Caco-2 (cell line): Measurements from ENCODE around the gene CEACAM18. TPM values are rescaled to one million over a fixed set of nuclear protein-coding genes. Genes with fewer than 3 reads are reported as not detected.

Experiments
- Bru-seq: library from RNA; stranded (reverse); fragments of 400-500 nt; gene quantifications from one replicate; lab custom pipeline; 2021; lab: Mats Ljungman, UMichigan
- BruChase-seq, 2 experiments: library from RNA; stranded (reverse); fragments of 400-500 nt; gene quantifications; one replicate each; lab custom pipeline; 2021; lab: Mats Ljungman, UMichigan
- BruUV-seq: library from RNA; stranded (reverse); fragments of 400-500 nt; replicated peaks from 2 replicates; lab custom pipeline; 2021; lab: Mats Ljungman, UMichigan
- CTCF ChIA-PET: fragments of 300-600 bp; sonication (Branson Sonifier 250); formaldehyde crosslinking; loops from one replicate; lab custom pipeline; 2022; ENCODE audit warnings: antibody characterized with exemption; lab: Charles Lee
- POLR2A ChIA-PET: fragments of 300-600 bp; sonication (Branson Sonifier 250); formaldehyde crosslinking; loops from one replicate; lab custom pipeline; 2022; ENCODE audit warnings: antibody characterized with exemption; lab: Charles Lee
- DNase-seq, 2 experiments: peaks; one replicate each; pipeline versions ENCODE4 v3.0.0 to v3.0.0-alpha.2; 2020 to 2022
- H3K27me3 ChIP-seq: replicated peaks from 2 replicates; pipeline ENCODE4 v1.6.0; 2011; ENCODE audit warnings: low read length; ENCODE audit not compliant: control insufficient read depth, insufficient read depth
- H3K36me3 ChIP-seq: 2 replicates; pipeline ENCODE4 v1.5.1; 2011; ENCODE audit warnings: low read length; ENCODE audit not compliant: control insufficient read depth, insufficient read depth
- H3K4me1 ChIP-seq: fragments of 250-450 bp; sonication (Bioruptor Pico); 2 replicates; pipeline ENCODE4 v1.5.1; 2020; ENCODE audit warnings: mild to moderate bottlenecking
- H3K4me3 ChIP-seq: 2 replicates; pipeline ENCODE4 v1.5.1; 2011; ENCODE audit warnings: low read depth, mild to moderate bottlenecking, control low read depth, low read length
- H3K9me3 ChIP-seq: fragments of 250-450 bp; sonication (Bioruptor Pico); 2 replicates; pipeline ENCODE4 v1.5.1; 2020; ENCODE audit warnings: mild to moderate bottlenecking, moderate library complexity
- H3K27ac Mint-ChIP-seq: one replicate; pipeline ENCODE4 v1.8.0; 2022; ENCODE audit warnings: mixed read lengths; ENCODE audit not compliant: unreplicated experiment
- H3K27me3 Mint-ChIP-seq: one replicate; pipeline ENCODE4 v1.8.0; 2022; ENCODE audit warnings: mixed read lengths; ENCODE audit not compliant: insufficient read depth, unreplicated experiment
- H3K36me3 Mint-ChIP-seq: one replicate; pipeline ENCODE4 v1.8.0; 2022; ENCODE audit warnings: mild to moderate bottlenecking, mixed read lengths; ENCODE audit not compliant: insufficient read depth, unreplicated experiment
- H3K4me1 Mint-ChIP-seq: one replicate; pipeline ENCODE4 v1.8.0; 2022; ENCODE audit warnings: low read depth, mixed read lengths; ENCODE audit not compliant: unreplicated experiment
- H3K4me3 Mint-ChIP-seq: one replicate; pipeline ENCODE4 v1.8.0; 2022; ENCODE audit warnings: mild to moderate bottlenecking, moderate library complexity, mixed read lengths; ENCODE audit not compliant: unreplicated experiment
- H3K9me3 Mint-ChIP-seq: one replicate; pipeline ENCODE4 v1.8.0; 2022; ENCODE audit warnings: mixed read lengths; ENCODE audit not compliant: unreplicated experiment
- CTCF ChIP-seq, 2 experiments: fragments of 200-600 bp in 1 of 2; IDR thresholded peaks; 1 replicate in 1 of 2; 2 replicates in 1 of 2; pipeline versions ENCODE4 v1.5.1 to v1.8.0; 2011 to 2022; ENCODE audit warnings: antibody characterized with exemption in 1 of 2, control low read depth in 1 of 2, inconsistent platforms in 1 of 2, low read depth in 1 of 2, low read length in 1 of 2, mild to moderate bottlenecking in 1 of 2, moderate library complexity in 1 of 2; ENCODE audit not compliant: insufficient read depth in 1 of 2, severe bottlenecking in 1 of 2, unreplicated experiment in 1 of 2
- intact Hi-C: fragments of 100-400 bp; cut with micrococcal nuclease; formaldehyde crosslinking; loops from one replicate; pipeline ENCODE4 v1.10.0; 2022; ENCODE audit not compliant: unreplicated experiment
- long read RNA-seq: library from polyadenylated mRNA; stranded (forward); transcript quantifications from one replicate; pipeline ENCODE4 v2.0.0, GENCODE V29; 2022
- total RNA-seq: library from RNA; stranded (reverse); gene quantifications from 2 replicates; pipeline ENCODE4 v1.2.3, GENCODE V29; 2022

The CEACAM18 gene
- total RNA-seq (0.79 TPM in 1 of 2 replicates, not detected in the other), Bru-seq, nascent RNA (percentile 39 among the genes with signal in this experiment), BruChase-seq, experiment 1, labeled RNA remaining after a 2-hour chase (percentile 31 among the genes with signal in this experiment), BruChase-seq, experiment 2, labeled RNA remaining after a 6-hour chase (percentile 33 among the genes with signal in this experiment)
- long read RNA-seq, partial matches to known transcripts, result 0 of 2 reads
- long read RNA-seq, other reads (novel, unspliced or antisense), result 2 of 2 reads

GRCh38 chr19:51478381-51479234 is at the start of gene CEACAM18:
Gene CEACAM18 (plus strand): TSS chr19:51478539.
- Mint-ChIP-seq H3K9me3 (peaks cover 10% of the 10 kb centered on the region), H3K27me3 (no peaks in the 10 kb centered on the region)
- POLR2A ChIA-PET, result no interaction called here

GRCh38 chr19:51430221-51430620 is 48.1 kb upstream of the CEACAM18 start:
- Mint-ChIP-seq H3K36me3 (no peaks in the 10 kb centered on the region), H3K4me3 (no peak overlapping the region), H3K4me1 (no peaks in the 10 kb centered on the region), H3K27ac (no peak overlapping the region), H3K9me3 (peaks cover 10% of the 10 kb centered on the region), H3K27me3 (peaks cover 25% of the 10 kb centered on the region)
- Histone ChIP-seq H3K27me3 (no peaks in the 10 kb centered on the region), H3K4me3 (no peak overlapping the region), H3K9me3 (no peaks in the 10 kb centered on the region), H3K4me1 (no peaks in the 10 kb centered on the region), H3K36me3 (no peaks in the 10 kb centered on the region)
- intact Hi-C loops, result no loop called here
- CTCF ChIA-PET, result no interaction called here
- POLR2A ChIA-PET, result no interaction called here
- no peak for DNase-seq
- no peak for TF ChIP-seq CTCF (IDR thresholded peaks at IDR 0.05; ENCODE audit: insufficient read depth in 1 of 2, low read depth in 1 of 2, low read length in 1 of 2, severe bottlenecking in 1 of 2, unreplicated experiment in 1 of 2)
- no TSS peak for BruUV-seq

More at GRCh38 chr19:51478381-51479234, at the start of gene CEACAM18:
- Mint-ChIP-seq H3K36me3 (peaks cover 5% of the 10 kb centered on the region), H3K4me3 (peak within 1 kb of the TSS; percentile 49), H3K27ac (no peak within 1 kb of the TSS), H3K4me1 (peaks cover 24% of the 10 kb centered on the region)
- CTCF ChIA-PET, result no interaction called here
- peak in 1 of 2 experiments; percentile 76 for DNase-seq
- peak within 1 kb of the TSS; percentile 17; the same call in 1 of the 2 replicates for H3K4me3 ChIP-seq
- 0 out of 2 replicates have a peak, but pooled peaks cover 3% of the 10 kb centered on the region for H3K9me3 ChIP-seq
- no peaks in the 10 kb centered on the region for H3K27me3 ChIP-seq
- H3K4me1 ChIP-seq, result peaks cover 22% of the 10 kb centered on the region
- no peak for TF ChIP-seq CTCF (IDR thresholded peaks at IDR 0.05; ENCODE audit: insufficient read depth in 1 of 2, low read depth in 1 of 2, low read length in 1 of 2, severe bottlenecking in 1 of 2, unreplicated experiment in 1 of 2)
- no peaks in the 10 kb centered on the region for H3K36me3 ChIP-seq
- BruUV-seq, result no TSS peak
- intact Hi-C loops, result no loop called here

GRCh38 chr19:51431124-51431523 is 47.2 kb upstream of the CEACAM18 start:
- Mint-ChIP-seq H3K36me3 (no peaks in the 10 kb centered on the region), H3K27ac (no peak overlapping the region), H3K27me3 (peaks cover 23% of the 10 kb centered on the region), H3K9me3 (peaks cover 10% of the 10 kb centered on the region), H3K4me3 (no peak overlapping the region), H3K4me1 (no peaks in the 10 kb centered on the region)
- no peaks in the 10 kb centered on the region for H3K4me1 ChIP-seq
- no peak for DNase-seq
- H3K27me3 ChIP-seq, result no peaks in the 10 kb centered on the region
- no peaks in the 10 kb centered on the region for H3K9me3 ChIP-seq
- intact Hi-C loops, result no loop called here
- no peak for TF ChIP-seq CTCF (IDR thresholded peaks at IDR 0.05; ENCODE audit: insufficient read depth in 1 of 2, low read depth in 1 of 2, low read length in 1 of 2, severe bottlenecking in 1 of 2, unreplicated experiment in 1 of 2)
- no peaks in the 10 kb centered on the region for H3K36me3 ChIP-seq
- ChIA-PET POLR2A (no interaction called here), CTCF (interaction anchor here (1.0 kb wide), 1 partner anchor 9 kb away, joined by 5 read pairs; no protein-coding TSS in a partner anchor)
- BruUV-seq, result no TSS peak
- H3K4me3 ChIP-seq, result no peak overlapping the region
